ENCODE data around the gene STX18. TPM values are rescaled to one million over a fixed set of nuclear protein-coding genes. Genes with fewer than 3 reads are reported as not detected.

The STX18 gene
- total RNA-seq, 1 experiment from 2014 or later = 18.5 TPM

DNA sequence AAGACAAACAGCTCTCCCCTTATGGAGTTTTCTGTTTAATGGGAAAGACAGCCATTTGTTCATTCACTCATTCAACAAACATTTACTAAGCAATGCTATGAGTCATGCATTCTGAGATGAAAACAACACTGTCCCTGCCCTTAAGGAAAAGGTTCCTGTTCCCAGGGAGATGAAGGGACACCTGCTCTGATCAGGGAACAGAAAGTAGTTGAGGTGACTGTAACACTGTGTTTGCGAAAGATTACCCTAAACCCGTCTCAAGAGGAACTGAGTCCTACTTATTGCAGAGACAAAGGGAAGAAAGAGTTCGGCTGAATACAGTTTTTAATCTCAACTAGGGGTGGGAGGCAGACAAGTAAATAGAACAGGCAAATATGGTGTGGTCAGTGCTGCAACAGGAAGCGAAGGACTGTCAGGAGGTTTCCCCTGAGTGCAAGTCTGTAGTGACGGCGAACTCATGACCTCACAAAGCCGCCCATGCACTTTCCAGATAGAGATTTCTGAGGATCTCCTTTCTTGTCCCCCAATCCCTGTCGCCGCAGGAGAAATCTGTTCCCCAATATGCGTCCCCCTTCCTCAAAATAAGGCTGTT lies 712 bp downstream of the STX18 start:
- POLR2A ChIA-PET = no interaction called here

DNA sequence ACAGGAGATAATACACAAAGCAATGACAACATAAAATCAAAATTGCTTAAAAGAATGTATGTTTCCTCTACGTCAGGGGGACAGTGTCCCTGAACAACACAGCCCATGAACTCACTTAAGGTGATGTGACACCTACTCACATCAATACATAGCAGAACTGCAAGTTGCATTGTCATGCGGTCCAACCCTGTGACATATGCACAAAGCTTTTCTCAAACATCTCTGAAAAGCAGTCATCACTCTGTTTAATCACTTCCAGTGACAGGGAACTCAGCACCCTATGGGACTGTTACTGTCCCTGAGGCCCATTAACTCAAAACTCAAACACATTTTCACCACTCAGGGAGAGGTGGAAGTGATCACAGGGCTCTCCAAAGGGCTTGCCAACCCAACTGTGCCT lies 2.4 kb downstream of the STX18 start:
- RAD21 ChIA-PET (ENCODE audit: low non-redundant PET in 1 of 2, low total read pairs in 2 of 2, uncharacterized antibody in 2 of 2, unreplicated experiment in 2 of 2) = no interaction called here
- H3K9ac ChIP-seq (ENCODE audit: low read length) = no peak overlapping the region
- no peak overlapping the region for H2AFZ ChIP-seq (ENCODE audit: low read depth, low read length, poor library complexity, severe bottlenecking)
- H3K9me3 ChIP-seq (ENCODE audit: control insufficient read depth in 1 of 2, insufficient read depth in 1 of 2, low read depth in 1 of 2, low read length in 2 of 2) = no peaks in the 10 kb centered on the region
- H3K27ac ChIP-seq (ENCODE audit: low read depth, low read length) = no peak overlapping the region
- no peaks in the 10 kb centered on the region for H3K36me3 ChIP-seq (ENCODE audit: control insufficient read depth in 1 of 2, insufficient read depth in 2 of 2, low read length in 2 of 2)
- no peaks in the 10 kb centered on the region for H3K27me3 ChIP-seq (ENCODE audit: insufficient read depth, low read length)
- BruUV-seq (replicated peaks) = no TSS peak
- H3K9me2 ChIP-seq (ENCODE audit: insufficient read depth) = no peaks in the 10 kb centered on the region
- H3K4me1 ChIP-seq (ENCODE audit: control insufficient read depth in 1 of 2, insufficient read depth in 2 of 2, low read length in 2 of 2) = peaks cover 2 to 18% of the 10 kb centered on the region in 2 experiments; a peak in 3 of 4 replicates
- ATAC-seq = no peak
- no peak for DNase-seq (ENCODE audit: low read depth, low spot score)
- no peaks in the 10 kb centered on the region for H4K20me1 ChIP-seq (ENCODE audit: insufficient read depth)
- intact Hi-C loops (cut with micrococcal nuclease) = no loop called here
- H3K79me2 ChIP-seq (ENCODE audit: insufficient read depth, low read length) = peaks cover 86% of the 10 kb centered on the region
- CTCF ChIA-PET = no interaction called here
- no peak overlapping the region for H3K4me3 ChIP-seq (replicated peaks in 1 of 2; ENCODE audit: low read depth in 1 of 2, low read length in 2 of 2)
- no peak overlapping the region for H3K4me2 ChIP-seq (ENCODE audit: low read length)
- POLR2A ChIA-PET = no interaction called here
- TF ChIP-seq SP1 (IDR thresholded peaks at IDR 0.05; ENCODE audit: low read depth) (no peak), POLR2A (IDR thresholded peaks at IDR 0.05; ENCODE audit: borderline replicate concordance, extremely low read depth, insufficient read depth, insufficient read length) (no peak), ZFX (IDR thresholded peaks at IDR 0.05) (no peak), SRF (IDR thresholded peaks at IDR 0.05; ENCODE audit: low read depth) (no peak), REST (IDR thresholded peaks at IDR 0.05; ENCODE audit: low read depth) (no peak), POLR2AphosphoS5 (IDR thresholded peaks at IDR 0.05; ENCODE audit: low read depth, low read length) (no peak), YY1 (IDR thresholded peaks at IDR 0.05; ENCODE audit: extremely low read depth, insufficient replicate concordance, low read depth, low read length) (no peak), ELF1 (IDR thresholded peaks at IDR 0.05; ENCODE audit: borderline replicate concordance, low read depth) (no peak), TCF7L2 (IDR thresholded peaks at IDR 0.05; ENCODE audit: borderline replicate concordance, extremely low read depth, insufficient read depth, insufficient read length) (no peak), EZH2phosphoT487 (IDR thresholded peaks at IDR 0.05; ENCODE audit: borderline replicate concordance) (no peak), EZH2 (IDR thresholded peaks at IDR 0.05) (no peak), MAX (IDR thresholded peaks at IDR 0.05) (no peak)
- TF ChIP-seq, protein P1, sequence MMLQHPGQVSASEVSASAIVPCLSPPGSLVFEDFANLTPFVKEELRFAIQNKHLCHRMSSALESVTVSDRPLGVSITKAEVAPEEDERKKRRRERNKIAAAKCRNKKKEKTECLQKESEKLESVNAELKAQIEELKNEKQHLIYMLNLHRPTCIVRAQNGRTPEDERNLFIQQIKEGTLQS (IDR thresholded peaks at IDR 0.05) = no peak
- TF ChIP-seq, protein P2, sequence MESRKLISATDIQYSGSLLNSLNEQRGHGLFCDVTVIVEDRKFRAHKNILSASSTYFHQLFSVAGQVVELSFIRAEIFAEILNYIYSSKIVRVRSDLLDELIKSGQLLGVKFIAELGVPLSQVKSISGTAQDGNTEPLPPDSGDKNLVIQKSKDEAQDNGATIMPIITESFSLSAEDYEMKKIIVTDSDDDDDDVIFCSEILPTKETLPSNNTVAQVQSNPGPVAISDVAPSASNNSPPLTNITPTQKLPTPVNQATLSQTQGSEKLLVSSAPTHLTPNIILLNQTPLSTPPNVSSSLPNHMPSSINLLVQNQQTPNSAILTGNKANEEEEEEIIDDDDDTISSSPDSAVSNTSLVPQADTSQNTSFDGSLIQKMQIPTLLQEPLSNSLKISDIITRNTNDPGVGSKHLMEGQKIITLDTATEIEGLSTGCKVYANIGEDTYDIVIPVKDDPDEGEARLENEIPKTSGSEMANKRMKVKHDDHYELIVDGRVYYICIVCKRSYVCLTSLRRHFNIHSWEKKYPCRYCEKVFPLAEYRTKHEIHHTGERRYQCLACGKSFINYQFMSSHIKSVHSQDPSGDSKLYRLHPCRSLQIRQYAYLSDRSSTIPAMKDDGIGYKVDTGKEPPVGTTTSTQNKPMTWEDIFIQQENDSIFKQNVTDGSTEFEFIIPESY (IDR thresholded peaks at IDR 0.05; ENCODE audit: extremely low read depth, insufficient replicate concordance, low read length) = no peak

More for the DNA sequence above, 712 bp downstream of the STX18 start:
- TF ChIP-seq JUND (IDR thresholded peaks at IDR 0.05) (peak; percentile 25; the same call in 1 of the 2 replicates), POLR2AphosphoS5 (IDR thresholded peaks at IDR 0.05; ENCODE audit: low read depth, low read length) (no peak)
- Histone ChIP-seq H2AFZ (ENCODE audit: low read depth, low read length, poor library complexity, severe bottlenecking) (no peak overlapping the region), H3K4me1 (ENCODE audit: control insufficient read depth in 1 of 2, insufficient read depth in 2 of 2, low read length in 2 of 2) (peaks cover 2 to 18% of the 10 kb centered on the region in 2 experiments; a peak in 3 of 4 replicates), H3K9me2 (ENCODE audit: insufficient read depth) (no peaks in the 10 kb centered on the region), H4K20me1 (ENCODE audit: insufficient read depth) (no peaks in the 10 kb centered on the region), H3K9ac (ENCODE audit: low read length) (peak overlapping the region; percentile 97), H3K9me3 (ENCODE audit: control insufficient read depth in 1 of 2, insufficient read depth in 1 of 2, low read depth in 1 of 2, low read length in 2 of 2) (no peaks in the 10 kb centered on the region), H3K4me3 (replicated peaks in 1 of 2; ENCODE audit: low read depth in 1 of 2, low read length in 2 of 2) (peak overlapping the region; percentile 83 to 94), H3K27ac (ENCODE audit: low read depth, low read length) (peak overlapping the region; percentile 80), H3K36me3 (ENCODE audit: control insufficient read depth in 1 of 2, insufficient read depth in 2 of 2, low read length in 2 of 2) (no peaks in the 10 kb centered on the region), H3K27me3 (ENCODE audit: insufficient read depth, low read length) (no peaks in the 10 kb centered on the region), H3K4me2 (ENCODE audit: low read length) (peak overlapping the region; percentile 86), H3K79me2 (ENCODE audit: insufficient read depth, low read length) (peaks cover 70% of the 10 kb centered on the region)
- RAD21 ChIA-PET (ENCODE audit: low non-redundant PET in 1 of 2, low total read pairs in 2 of 2, uncharacterized antibody in 2 of 2, unreplicated experiment in 2 of 2) = no interaction called here
- TSS peak; percentile 59 for BruUV-seq (replicated peaks)
- intact Hi-C loops (cut with micrococcal nuclease) = loop anchor here (5.0 kb wide), 1 partner anchor 316 kb away; the partner anchor contains the start of gene MSX1
- ATAC-seq (peak; percentile 44), DNase-seq (ENCODE audit: low read depth, low spot score) (no peak)
- CTCF ChIA-PET = no interaction called here
